Adipocyte (in vitro differentiated cells): Measurements from ENCODE around the gene CKAP5.
"Not testable (repeated sequence)": the region's sequence is repeated elsewhere in the genome, so short reads cannot be mapped to it uniquely, and the experiment has no call there.

Experiments used
- DNase-seq: peaks from one replicate; pipeline ENCODE4 v3.0.0-alpha.2; 2015; ENCODE audit warnings: low read depth
- H3K27me3 ChIP-seq: replicated peaks from 2 replicates; pipeline ENCODE4 v1.7.0; 2013; ENCODE audit warnings: mild to moderate bottlenecking, low read length, moderate library complexity; ENCODE audit not compliant: control insufficient read depth, insufficient read depth
- H3K36me3 ChIP-seq: 2 replicates; pipeline ENCODE4 v1.7.0; 2013; ENCODE audit warnings: low read length, mild to moderate bottlenecking, moderate library complexity; ENCODE audit not compliant: control insufficient read depth, insufficient read depth, severe bottlenecking
- H3K4me1 ChIP-seq: 2 replicates; pipeline ENCODE4 v1.7.0; 2013; ENCODE audit warnings: mild to moderate bottlenecking, low read length, moderate library complexity; ENCODE audit not compliant: control insufficient read depth, insufficient read depth
- H3K4me3 ChIP-seq: 2 replicates; pipeline ENCODE4 v1.7.0; 2013; ENCODE audit warnings: mild to moderate bottlenecking, low read length, moderate library complexity
- H3K9ac ChIP-seq: 2 replicates; pipeline ENCODE4 v1.7.0; 2013; ENCODE audit warnings: mild to moderate bottlenecking, low read length, moderate library complexity
- H3K9me3 ChIP-seq: 2 replicates; pipeline ENCODE4 v1.7.0; 2013; ENCODE audit warnings: mild to moderate bottlenecking, low read length, moderate library complexity; ENCODE audit not compliant: control insufficient read depth

Gene CKAP5

DNA sequence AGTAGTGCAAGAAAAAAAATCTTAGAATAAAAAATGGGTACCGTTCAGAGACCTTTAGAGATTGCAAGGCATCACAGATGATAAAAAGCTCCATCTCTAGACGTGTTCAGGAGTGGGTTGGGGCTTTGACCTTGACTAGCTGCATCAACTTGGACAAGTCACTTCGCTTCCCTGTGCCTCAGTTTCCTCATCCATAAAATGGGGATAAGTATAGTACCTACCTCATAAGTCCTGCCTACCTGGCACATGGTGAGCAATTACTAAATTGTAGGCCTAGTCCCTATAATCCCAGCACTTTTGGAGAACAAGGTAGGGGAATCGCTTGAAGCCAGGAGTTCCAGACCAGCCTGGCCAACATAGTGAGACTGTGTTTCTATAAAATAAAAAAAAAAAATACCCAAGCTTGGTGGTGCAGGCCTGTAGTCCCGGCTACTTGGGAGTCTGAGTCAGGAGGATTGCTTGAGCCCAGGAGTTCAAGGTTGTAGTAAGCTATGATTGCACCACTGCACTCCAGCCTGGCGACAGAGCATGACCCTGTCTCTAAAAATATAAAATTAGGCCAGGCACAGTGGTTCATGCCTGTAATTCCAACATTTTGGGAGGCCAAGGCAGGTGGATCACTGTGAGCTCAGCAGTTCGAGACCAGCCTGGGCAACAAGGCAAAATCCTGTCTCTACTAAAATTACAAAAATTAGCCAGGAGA, 133.1 kb downstream of the CKAP5 start:
- Histone ChIP-seq H3K4me3 (no peak overlapping the region), H3K9me3 (no peaks in the 10 kb centered on the region), H3K27me3 (no peaks in the 10 kb centered on the region), H3K36me3 (no peaks in the 10 kb centered on the region), H3K9ac (no peak overlapping the region), H3K4me1 (peaks cover 30% of the 10 kb centered on the region)
- no peak for DNase-seq

DNA sequence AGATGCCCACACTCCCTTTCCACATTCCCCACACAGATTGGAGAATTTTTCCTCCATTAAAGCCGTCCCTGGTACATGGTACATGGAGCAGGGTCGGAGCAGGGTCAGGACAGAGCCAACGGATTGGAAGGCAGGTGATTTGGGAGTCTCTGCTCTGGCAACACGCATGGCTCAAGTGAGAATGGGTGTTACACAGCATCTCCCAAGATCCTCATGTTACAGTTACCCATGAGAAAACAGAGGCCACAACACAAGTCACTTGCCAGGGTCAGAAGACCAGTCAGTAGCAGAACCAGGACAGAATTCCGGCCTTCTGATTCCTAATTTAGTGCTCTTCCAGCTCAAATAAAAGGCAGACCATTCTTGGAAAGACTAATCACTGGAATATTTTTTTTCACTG, 134.8 kb downstream of the CKAP5 start:
- Histone ChIP-seq H3K27me3 (no peaks in the 10 kb centered on the region), H3K9ac (peak overlapping the region; percentile 54), H3K36me3 (peaks cover 13% of the 10 kb centered on the region), H3K9me3 (no peaks in the 10 kb centered on the region), H3K4me3 (no peak overlapping the region), H3K4me1 (peaks cover 29% of the 10 kb centered on the region)
- no peak for DNase-seq

- Histone ChIP-seq H3K27me3 (no peaks in the 10 kb centered on the region), H3K4me1 (peaks cover 29% of the 10 kb centered on the region), H3K36me3 (peaks cover 18% of the 10 kb centered on the region), H3K9ac (peak overlapping the region; percentile 54), H3K9me3 (no peaks in the 10 kb centered on the region), H3K4me3 (no peak overlapping the region)
- peak; percentile 80 for DNase-seq
These were observed 135.2 kb downstream of the CKAP5 start for GRCh38 chr11:46710821-46711269.

DNA sequence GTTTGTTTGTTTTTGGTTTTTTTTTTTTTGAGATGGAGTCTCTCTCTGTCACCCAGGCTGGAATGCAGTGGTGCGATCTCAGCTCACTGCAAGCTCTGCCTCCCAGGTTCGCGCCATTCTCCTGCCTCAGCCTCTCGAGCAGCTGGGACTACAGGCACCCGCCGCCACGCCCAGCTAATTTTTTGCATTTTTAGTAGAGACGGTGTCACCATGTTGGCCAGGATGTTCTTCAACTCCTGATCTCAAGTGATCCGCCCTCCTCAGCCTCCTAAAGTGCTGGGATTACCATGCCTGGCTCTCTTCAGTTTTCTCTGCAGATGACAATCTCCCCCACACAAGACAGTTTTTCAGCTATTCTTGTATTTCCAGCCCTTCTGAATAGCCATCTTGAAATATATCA, 136.7 kb downstream of the CKAP5 start:
- not testable (repeated sequence) for H3K9me3 ChIP-seq

GRCh38 chr11:46706886-46707285, 139.2 kb downstream of the CKAP5 start:
- Histone ChIP-seq H3K36me3 (peaks cover 54% of the 10 kb centered on the region), H3K9ac (no peak overlapping the region), H3K4me1 (peaks cover 21% of the 10 kb centered on the region), H3K9me3 (no peaks in the 10 kb centered on the region), H3K4me3 (no peak overlapping the region), H3K27me3 (no peaks in the 10 kb centered on the region)
- DNase-seq = no peak

More for the DNA sequence above, 136.7 kb downstream of the CKAP5 start:
- not testable (repeated sequence) for DNase-seq, H3K27me3 ChIP-seq, H3K4me3 ChIP-seq, H3K9ac ChIP-seq
- Histone ChIP-seq H3K4me1 (peaks cover 21% of the 10 kb centered on the region), H3K36me3 (peaks cover 33% of the 10 kb centered on the region)

- Histone ChIP-seq H3K27me3 (no peaks in the 10 kb centered on the region), H3K4me1 (peaks cover 14% of the 10 kb centered on the region), H3K4me3 (no peak overlapping the region), H3K36me3 (peaks cover 54% of the 10 kb centered on the region), H3K9me3 (no peaks in the 10 kb centered on the region), H3K9ac (no peak overlapping the region)
- DNase-seq = no peak
These were observed 140.9 kb downstream of the CKAP5 start for GRCh38 chr11:46705070-46705688.

- no peaks in the 10 kb centered on the region for H3K9me3 ChIP-seq
- peaks cover 42% of the 10 kb centered on the region for H3K4me1 ChIP-seq
- peak; percentile 25 for DNase-seq
- peak overlapping the region; percentile 99 for H3K4me3 ChIP-seq
- H3K36me3 ChIP-seq = peaks cover 41% of the 10 kb centered on the region
- H3K27me3 ChIP-seq = no peaks in the 10 kb centered on the region
- H3K9ac ChIP-seq = peak overlapping the region; percentile 99
These were observed 144.9 kb downstream of the CKAP5 start for GRCh38 chr11:46701078-46701654.

DNA sequence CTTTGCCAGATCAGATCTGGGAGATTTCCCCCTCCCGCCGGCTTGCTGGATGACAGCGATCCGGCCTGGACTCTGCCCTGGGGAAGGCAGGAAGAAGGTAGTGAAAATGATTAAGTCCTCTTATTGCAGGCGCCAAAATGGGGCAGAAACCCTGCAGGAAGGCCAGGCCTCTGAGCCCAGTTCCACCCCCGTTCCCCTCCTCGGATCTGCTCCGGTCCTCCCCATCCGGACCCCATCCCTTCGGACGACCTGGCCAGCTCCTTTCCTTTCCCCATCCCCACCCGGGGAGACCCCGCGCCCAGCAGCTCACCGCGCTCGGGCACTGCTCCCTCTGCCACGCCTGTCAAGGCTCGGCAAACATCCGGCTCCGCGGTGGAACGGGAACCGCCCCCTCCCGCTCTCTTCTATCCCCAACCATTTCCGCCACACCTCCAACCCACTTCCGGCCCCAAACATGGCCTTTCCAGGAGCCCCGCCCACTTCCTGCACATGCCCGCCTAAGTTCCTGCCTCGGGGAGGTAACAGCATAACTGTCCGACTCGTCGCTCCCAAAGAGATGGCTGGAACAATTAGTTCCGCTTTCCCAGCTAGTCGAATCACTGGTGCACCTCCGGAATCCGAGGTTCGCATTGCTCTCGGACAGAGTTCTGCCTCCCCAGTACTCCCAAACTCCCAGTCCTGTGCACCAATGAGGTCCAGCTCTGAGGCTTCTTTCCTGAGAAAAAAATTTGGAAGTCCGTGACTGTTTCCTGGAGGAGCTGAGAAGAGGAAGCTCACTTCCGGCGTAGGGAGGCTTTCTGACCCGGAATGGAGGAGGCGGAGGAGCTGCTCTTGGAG, 145.6 kb downstream of the CKAP5 start, which contains the start of the genes ARHGAP1 and ZNF408:
Gene ARHGAP1, minus strand, starts transcription at position 379 of the 837 bp plus-strand sequence. CDS start 4,512 bp downstream, outside the sequence.
Gene ZNF408, plus strand, starts transcription at position 791 of the 837 bp plus-strand sequence. Its CDS starts 17 bp downstream, at position 808.
- peaks cover 41% of the 10 kb centered on the region for H3K36me3 ChIP-seq
- peak; percentile 100 for DNase-seq
- no peaks in the 10 kb centered on the region for H3K27me3 ChIP-seq
- peak within 1 kb of the TSS; percentile 99 for H3K9ac ChIP-seq
- peaks cover 45% of the 10 kb centered on the region for H3K4me1 ChIP-seq
- H3K9me3 ChIP-seq = no peaks in the 10 kb centered on the region
- H3K4me3 ChIP-seq = peak within 1 kb of the TSS; percentile 99

- peak overlapping the region; percentile 99 for H3K4me3 ChIP-seq
- H3K36me3 ChIP-seq = peaks cover 38% of the 10 kb centered on the region
- no peak for DNase-seq
- peak overlapping the region; percentile 27 for H3K9ac ChIP-seq
- peaks cover 59% of the 10 kb centered on the region for H3K4me1 ChIP-seq
- no peaks in the 10 kb centered on the region for H3K27me3 ChIP-seq
- no peaks in the 10 kb centered on the region for H3K9me3 ChIP-seq
These were observed 147.5 kb downstream of the CKAP5 start for GRCh38 chr11:46698597-46698996.

- peaks cover 30% of the 10 kb centered on the region for H3K36me3 ChIP-seq
- no peaks in the 10 kb centered on the region for H3K9me3 ChIP-seq
These were observed 148.4 kb downstream of the CKAP5 start for GRCh38 chr11:46697723-46698122.

More at GRCh38 chr11:46697723-46698122, 148.4 kb downstream of the CKAP5 start:
- DNase-seq = no peak
- Histone ChIP-seq H3K27me3 (no peaks in the 10 kb centered on the region), H3K9ac (peak overlapping the region; percentile 18), H3K4me1 (peaks cover 59% of the 10 kb centered on the region), H3K4me3 (peak overlapping the region; percentile 21)
